ENCODE results near the gene AZU1.
"Not testable (repeated sequence)": the region's sequence is repeated elsewhere in the genome, so short reads cannot be mapped to it uniquely, and the experiment has no call there.

Gene AZU1

DNA sequence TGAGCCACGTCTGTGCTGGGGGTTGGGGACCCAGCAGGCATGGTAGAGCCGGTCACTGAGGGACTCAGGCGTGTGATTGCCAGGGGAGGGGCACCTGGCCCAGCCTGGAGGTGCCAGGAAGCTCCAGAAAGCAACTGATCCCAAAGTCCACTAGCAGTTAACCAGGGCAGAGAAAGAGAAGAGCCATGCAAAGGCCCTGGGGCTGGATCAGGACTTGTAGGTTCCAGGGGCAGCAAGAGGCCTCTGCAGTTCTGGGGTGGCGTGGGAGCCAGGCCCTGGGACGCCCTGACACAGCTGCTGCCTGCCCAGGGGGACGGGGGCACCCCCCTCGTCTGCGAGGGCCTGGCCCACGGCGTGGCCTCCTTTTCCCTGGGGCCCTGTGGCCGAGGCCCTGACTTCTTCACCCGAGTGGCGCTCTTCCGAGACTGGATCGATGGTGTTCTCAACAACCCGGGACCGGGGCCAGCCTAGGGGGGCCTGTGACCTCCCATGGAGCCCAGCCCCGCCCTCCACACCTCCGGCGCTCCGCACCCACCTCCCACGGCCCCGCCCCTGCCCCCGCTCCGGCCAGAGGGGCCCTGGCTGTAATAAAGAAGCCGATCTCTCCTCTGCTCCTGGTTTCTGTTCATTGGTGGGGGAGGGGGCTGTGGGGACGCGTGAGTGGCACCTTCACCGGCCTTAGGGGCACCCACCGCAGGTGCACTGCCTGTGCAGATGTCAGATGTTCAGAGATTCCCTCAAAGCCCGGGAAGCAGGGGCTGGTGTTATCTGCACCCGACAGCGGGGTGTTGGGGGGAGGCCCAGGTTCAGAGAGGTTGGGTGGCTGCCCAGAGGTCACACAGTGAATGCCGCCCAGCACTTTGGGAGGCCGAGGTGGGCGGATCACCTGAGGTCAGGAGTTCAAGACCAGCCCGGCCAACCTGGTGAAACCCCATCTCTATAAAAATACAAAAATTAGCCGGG, 4.1 kb downstream of the AZU1 start:
- no peak for DNase-seq

DNA sequence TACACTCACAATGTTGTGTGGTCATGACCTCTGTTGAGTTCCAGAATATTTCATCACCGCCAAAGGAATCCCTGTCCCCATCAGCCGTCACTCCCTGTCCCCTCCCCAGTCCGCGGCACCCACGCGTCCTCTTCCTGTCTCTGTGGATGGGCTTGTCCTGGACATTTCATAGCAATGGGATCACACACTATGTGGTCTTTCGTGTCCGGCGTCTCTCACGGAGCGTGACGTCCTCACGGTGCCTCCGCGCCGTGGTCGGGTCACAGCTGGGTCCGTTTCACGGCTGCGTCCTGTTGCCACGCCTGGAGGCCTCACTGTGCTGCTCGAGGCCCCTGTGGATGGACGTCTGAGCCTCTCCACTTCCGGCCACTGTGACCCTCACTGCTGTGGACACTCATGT, 6.6 kb downstream of the AZU1 start:
- DNase-seq: no peak

DNA sequence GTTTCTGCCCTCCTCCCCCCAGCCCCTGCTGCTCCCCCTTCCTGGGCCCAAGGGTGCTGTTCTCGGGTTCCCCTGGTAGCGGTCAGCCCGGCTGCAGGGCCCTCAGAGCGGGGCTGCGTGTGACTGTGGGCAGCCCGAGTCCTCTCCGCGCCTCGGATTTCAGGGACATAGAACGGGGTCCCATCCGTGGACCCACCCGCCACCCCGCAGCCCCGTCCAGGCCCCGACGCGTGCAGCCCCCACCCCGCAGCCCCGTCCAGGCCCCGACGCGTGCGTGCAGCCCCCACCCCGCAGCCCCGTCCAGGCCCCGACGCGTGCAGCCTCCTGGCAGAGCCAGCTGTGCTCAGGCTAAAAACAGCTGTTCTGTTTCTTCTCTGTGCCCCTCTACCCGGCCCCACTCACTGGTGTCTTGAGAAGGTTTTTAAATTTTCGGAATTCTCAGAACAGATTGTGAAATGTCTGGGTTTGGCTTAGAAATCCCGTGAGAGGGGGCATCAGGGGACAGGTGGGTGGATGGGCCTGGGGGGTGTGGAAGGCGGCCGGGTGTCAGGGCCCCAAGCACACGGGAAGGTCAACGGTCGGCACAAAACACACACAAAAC, 7.7 kb downstream of the AZU1 start:
- no peak for DNase-seq

DNA sequence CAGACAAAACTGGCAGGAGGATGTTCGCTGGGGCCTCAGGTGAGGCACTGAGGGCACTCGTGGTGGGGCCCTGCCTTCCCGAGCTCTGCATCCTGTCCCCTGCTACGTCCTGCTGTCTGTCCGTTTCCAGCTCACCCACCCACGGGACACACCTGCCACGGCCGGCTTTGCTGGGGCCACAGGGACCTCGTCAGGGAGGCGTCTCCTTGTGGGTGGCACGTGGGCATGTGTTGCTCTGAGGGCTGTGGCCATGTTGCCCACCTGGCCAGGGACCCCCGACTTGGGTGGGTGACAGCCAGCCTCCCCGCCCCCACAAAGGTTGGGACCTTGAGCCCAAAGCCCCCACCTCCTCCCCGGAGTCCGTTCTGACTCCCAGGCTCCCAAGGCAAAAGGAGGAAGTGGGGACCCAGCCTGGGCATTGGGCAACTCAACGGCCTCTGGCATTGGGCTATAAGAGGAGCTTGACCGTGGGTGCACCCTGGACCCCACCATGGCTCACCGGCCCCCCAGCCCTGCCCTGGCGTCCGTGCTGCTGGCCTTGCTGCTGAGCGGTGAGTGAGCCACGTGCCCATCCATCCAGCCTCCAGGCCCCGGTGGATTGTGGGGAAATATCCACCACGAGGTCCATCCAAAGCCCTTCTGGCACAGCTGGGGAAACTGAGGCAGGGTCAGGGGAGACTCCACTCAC, 13.0 kb downstream of the AZU1 start, which contains the start of gene PRTN3:
PRTN3 (plus strand) TSS at position 481 of the 688 bp plus-strand sequence; CDS start at position 491, 10 bp downstream.
- DNase-seq: no peak

DNA sequence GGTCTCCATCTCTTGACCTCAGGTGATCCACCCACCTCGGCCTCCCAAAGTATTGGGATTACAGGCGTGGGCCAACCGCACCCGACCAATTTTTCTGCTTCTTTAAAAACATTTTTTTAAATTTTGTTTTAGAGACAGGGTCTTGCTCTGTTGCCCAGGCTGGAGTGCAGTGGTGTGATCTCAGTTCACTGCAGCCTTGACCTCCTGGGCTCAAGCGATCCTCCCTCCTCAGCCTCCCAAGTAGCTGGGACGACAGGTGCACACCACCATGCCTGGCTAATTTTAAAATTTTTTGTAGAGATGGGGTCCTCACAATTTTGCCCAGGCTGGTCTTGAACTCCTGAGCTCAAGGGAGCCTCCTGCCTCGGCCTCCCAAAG, 15.2 kb downstream of the AZU1 start:
- not testable (repeated sequence) for DNase-seq

DNA sequence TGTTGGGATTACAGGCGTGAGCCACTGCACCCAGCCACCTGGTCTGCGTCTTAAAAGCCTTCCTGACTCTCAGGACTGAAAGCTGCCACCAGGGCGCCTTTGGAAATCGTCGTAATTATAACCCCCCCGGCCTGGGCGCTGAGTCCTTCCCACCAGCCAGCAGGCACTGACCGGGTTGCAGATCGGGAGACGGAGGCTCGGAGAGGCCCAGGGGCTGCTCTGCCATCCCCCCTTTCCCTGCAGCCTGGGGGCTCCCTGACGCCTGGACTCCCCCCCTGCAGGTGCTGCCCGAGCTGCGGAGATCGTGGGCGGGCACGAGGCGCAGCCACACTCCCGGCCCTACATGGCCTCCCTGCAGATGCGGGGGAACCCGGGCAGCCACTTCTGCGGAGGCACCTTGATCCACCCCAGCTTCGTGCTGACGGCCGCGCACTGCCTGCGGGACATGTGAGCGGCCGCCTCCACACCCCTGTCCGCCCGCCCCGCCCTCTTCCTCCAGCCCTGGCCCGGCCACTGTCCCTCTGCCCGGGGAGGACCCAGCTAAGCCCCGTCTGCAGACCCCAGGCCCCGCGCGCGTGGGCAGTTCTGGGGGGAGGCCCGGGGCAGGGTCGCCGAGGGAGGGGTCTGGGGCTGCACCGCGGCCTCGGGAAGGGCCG, 15.7 kb downstream of the AZU1 start:
- DNase-seq: no peak

DNA sequence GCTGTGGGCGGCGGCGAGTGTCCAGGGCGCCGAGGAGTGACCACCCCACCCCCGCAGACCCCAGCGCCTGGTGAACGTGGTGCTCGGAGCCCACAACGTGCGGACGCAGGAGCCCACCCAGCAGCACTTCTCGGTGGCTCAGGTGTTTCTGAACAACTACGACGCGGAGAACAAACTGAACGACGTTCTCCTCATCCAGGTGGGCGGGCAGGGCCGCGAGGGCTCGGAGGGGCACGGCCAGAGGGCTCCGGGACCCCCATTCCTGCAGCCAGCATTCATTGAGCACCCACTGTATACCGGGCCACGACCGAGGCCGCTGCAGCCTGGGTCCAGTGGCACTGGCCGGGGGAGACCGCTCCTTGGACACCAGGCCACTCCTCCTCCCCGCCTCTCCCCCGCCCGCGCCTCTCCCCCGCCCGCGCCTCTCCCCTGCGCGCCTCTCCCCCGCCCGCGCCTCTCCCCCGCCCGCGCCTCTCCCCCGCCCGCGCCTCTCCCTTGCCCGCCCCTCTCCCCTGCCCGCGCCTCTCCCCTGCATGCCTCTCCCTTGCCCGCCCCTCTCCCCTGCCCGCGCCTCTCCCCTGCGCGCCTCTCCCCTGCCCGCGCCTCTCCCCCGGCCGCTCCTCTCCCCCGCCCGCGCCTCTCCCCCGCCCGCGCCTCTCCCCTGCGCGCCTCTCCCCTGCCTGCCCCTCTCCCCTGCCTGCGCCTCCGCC, 16.4 kb downstream of the AZU1 start:
- no peak for DNase-seq

DNA sequence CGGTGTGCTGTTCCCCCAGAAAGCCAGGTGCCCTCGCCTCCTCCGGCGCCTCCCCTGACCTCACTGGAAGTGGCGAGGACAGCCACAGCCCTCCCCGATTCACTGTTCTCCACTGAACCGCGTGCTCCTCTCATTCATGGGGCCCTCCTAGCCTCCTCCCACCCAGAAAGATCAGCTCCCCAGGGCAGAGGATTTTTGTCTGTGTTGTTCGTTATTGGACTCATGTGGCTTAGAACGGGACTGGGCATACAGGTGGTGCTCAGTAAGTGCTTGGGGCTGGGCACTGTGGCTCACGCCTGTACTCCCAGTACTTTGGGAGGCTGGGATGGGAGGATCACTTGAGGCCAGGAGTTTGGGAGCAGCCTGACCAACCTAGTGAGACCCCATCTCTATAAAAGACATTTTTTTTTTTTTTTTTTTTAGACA, 16.9 kb downstream of the AZU1 start:
- no peak for DNase-seq

DNA sequence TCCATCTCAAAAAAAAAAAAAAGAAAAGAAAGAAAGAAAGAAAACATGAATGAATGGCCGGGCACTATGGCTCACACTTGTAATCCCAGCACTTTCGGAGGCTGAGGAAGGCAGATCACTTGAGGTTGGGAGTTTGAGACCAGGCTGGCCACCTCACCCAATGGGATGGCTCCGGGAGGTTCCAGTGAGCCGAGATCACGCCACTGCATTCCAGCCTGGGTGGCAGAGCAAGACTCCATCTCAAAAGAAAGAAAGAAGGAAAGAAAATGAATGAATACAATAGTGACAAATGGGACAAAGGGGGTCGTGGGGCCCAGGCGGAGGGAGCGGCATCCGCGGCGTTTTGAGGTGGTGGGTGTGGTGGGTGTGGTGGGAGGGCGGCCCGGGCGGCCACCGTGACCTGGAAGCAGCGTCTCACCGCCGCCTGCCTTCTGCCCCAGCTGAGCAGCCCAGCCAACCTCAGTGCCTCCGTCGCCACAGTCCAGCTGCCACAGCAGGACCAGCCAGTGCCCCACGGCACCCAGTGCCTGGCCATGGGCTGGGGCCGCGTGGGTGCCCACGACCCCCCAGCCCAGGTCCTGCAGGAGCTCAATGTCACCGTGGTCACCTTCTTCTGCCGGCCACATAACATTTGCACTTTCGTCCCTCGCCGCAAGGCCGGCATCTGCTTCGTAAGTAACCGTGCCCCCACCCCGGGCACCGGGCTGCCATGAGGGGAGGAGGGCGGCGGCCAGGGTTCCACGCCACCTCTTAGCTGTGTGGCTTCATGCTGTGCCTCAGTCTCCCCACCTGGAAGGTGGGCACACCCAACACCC, 18.3 kb downstream of the AZU1 start:
- no peak for DNase-seq

DNA sequence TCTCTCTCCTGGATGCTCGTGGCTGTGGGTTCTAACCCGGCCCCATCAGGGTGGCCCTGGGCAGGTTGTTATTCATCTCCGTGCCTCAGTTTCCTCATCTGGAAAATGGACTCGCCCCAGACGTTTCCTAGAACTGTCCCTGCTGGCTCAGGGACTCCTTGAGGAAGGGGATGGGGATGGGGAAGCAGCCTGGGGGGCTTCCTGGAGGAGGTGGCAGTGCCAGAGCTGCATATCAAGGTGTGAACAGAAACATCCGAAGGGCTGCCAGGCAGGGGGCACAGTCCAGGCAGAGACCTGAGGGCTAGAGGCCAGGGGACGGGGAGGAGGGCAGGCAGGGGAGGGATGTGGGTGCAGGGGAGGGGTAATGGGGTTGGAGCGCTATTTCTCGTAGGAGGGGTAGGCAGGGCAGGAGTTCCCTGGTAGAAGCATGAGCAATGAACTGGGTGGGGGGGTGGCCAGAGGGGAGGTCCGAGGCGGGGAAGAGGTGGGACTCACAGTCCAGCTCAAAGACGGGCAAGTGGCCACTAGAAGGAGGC, 20.8 kb downstream of the AZU1 start:
- DNase-seq: no peak

DNA sequence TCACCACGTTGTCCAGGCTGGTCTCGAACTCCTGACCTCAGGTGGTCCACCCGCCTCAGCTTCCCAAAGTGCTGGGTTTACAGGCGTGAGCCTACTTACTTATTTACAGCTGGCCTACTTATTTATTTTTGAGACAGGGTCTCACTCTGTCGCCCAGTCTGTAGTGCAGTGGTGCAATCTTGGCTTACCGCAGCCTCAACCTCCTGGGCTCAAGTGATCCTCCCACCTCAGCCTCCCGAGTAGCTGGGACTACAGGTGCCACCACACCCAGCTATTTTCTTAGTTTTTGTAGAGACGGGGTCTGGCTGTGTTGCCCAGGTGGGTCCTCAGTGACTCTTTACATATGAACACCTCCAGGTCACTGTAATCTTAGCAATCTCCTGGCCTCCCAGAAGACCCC, 21.6 kb downstream of the AZU1 start:
- not testable (repeated sequence) for DNase-seq

DNA sequence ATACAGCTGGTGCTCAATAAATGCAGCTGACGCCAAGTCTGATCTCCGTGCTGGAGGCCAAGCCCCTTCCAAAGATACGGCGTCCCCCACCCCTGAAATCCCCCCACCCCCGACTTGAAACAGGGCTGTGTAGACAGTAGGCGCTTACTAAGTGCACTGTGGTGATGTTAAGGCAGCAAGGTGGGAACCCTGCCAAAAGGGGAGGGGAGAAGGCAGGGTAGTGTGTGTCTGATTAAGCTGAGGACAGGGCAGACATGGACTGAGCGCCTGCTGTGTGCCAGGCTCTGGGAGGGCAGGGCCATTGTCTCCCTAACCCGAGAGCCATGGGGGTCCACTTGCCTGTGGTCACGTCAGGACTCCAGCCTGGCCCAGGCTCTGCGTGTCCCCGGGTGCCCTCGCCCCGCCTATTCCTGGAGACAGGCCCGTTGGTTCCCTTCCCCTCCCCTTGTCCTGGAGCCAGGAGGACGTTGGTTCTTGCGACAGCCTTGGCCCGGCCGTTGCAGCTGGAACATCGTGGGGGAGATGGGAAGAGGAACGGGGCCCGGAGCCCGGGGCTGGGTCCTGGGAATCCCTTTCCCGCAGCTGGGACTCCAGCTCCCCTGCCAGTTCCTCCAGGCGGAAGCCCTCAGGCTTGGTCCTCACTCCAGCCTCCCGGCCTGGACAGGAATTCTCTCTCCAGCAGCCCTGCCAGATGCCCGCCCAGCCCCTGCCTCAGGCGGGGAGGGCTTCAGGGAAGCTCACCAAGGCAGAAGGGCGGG, 22.8 kb downstream of the AZU1 start:
- DNase-seq: peak; percentile 62

DNA sequence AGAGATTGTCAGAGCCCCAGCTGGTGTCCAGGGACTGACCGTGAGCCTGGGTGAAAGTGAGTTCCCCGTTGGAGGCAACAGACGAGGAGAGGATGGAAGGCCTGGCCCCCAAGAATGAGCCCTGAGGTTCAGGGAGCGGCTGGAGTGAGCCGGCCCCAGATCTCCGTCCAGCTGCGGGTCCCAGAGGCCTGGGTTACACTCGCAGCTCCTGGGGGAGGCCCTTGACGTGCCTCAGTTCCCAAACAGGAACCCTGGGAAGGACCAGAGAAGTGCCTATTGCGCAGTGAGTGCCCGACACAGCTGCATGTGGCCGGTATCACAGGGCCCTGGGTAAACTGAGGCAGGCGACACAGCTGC, 23.3 kb downstream of the AZU1 start:
- no peak for DNase-seq

DNA sequence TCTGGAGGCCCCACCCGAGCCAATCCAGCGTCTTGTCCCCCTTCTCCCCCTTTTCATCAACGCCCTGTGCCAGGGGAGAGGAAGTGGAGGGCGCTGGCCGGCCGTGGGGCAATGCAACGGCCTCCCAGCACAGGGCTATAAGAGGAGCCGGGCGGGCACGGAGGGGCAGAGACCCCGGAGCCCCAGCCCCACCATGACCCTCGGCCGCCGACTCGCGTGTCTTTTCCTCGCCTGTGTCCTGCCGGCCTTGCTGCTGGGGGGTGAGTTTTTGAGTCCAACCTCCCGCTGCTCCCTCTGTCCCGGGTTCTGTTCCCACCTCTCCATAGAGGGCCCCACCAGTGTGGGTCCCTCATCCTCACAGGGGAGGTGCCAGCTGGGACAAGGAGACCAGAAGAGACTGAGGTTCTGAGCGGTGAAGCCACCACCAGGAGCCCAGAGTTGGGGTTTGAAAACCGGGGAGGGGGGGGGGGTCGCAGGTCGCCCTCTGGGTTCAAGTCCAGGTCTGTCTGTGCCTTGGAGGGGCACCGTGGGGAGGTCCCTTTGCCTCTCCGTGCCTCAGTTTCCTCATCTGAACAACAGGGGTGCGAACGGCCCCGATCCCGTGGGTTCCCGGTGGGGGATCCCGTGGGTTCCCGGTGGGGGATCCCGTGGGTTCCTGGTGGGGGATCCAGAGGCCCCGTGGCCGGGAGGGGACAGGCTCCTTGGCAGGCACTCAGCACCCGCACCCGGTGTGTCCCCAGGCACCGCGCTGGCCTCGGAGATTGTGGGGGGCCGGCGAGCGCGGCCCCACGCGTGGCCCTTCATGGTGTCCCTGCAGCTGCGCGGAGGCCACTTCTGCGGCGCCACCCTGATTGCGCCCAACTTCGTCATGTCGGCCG, 24.7 kb downstream of the AZU1 start, which contains the start of gene ELANE:
ELANE (plus strand) TSS at position 168 of the 878 bp plus-strand sequence; CDS start at position 194, 26 bp downstream.
- DNase-seq: no peak

DNA sequence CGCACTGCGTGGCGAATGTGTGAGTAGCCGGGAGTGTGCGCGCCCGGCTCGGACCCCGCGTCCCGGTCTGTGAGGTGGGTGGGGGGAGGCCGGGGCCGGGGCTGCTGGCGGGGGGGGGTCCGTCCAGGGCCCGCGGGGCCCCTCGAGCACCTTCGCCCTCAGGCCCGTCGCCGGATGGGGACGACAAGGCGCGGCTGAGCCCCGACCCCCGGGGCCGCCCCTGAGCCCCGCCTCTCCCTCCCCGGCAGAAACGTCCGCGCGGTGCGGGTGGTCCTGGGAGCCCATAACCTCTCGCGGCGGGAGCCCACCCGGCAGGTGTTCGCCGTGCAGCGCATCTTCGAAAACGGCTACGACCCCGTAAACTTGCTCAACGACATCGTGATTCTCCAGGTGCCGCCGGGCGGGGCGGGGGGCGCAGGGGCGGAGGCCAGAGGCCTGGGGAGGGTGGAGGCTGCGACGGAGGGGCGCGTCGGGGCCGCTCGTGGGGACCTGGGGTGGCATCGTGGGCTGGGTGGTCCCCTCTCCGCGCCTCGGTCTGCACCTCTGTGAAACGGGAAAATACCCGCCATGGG, 25.5 kb downstream of the AZU1 start:
- no peak for DNase-seq

DNA sequence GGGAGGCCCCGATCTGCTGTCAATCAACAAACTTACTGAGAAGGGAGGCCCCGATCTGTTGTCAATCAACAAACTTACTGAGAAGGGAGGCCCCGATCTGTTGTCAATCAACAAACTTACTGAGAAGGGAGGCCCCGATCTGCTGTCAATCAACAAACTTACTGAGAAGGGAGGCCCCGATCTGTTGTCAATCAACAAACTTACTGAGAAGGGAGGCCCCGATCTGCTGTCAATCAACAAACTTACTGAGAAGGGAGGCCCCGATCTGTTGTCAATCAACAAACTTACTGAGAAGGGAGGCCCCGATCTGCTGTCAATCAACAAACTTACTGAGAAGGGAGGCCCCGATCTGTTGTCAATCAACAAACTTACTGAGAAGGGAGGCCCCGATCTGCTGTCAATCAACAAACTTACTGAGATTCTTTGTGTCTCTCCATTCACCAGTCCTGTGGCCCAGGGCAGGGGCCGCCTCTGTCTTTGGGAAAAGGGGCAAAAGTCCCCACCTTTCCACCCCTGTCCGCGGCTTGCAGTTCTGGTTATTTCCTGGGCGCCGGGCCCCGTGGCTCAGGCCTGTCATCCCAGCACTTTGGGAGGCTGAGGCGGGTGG, 26.1 kb downstream of the AZU1 start:
- not testable (repeated sequence) for DNase-seq

DNA sequence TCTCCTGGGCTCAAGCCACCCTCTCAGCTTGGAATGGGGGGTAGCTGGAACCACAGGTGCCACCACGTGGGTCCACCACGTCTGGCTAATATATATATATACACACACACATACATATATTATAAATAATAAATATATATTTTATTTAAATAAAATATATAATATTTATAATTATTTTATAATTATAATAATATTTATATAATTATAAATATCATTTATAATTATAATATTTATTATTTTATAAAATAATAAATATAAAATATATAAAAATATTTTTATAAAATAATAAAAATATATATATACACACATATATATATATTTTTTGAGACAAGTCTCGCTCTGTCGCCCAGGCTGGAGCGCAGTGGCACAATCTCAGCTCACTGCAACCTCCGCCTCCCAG, 26.9 kb downstream of the AZU1 start:
- DNase-seq: no peak

DNA sequence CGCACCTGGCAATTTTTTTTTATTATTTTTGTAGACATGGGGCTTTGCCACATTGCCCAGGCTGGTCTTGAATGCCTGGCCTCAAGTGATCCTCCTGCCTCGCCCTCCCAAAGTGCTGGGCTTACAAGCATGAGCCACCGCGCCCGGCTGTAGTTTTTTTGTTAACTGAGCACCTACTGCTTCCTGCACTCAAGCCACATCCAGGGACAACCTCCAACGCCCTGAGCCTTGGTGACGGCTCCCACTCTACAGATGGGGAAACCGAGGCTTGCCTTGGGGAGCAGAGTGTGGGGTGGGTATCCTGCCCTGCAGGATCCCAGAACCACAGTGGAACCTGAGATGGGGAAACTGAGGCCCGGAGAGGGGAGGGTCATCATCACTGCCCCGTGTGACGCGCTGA, 27.5 kb downstream of the AZU1 start:
- DNase-seq: no peak
